NOMO-1 treated with DMSO at 0.1 percent for 48 hours (cell line): ENCODE results near the gene MBTPS1.

Experiments used
- DNase-seq: peaks from one replicate; lab custom pipeline; 2025; ENCODE audit not compliant: unreplicated experiment; lab: John Stamatoyannopoulos, UW

The MBTPS1 gene

GRCh38 chr16:84013787-84014569, 102.8 kb downstream of the MBTPS1 start:
- peak; percentile 51 for DNase-seq

GRCh38 chr16:84009282-84009681, 107.5 kb downstream of the MBTPS1 start:
- no peak for DNase-seq

- no peak for DNase-seq
These were observed 108.8 kb downstream of the MBTPS1 start for GRCh38 chr16:84007965-84008364.

GRCh38 chr16:84007520-84007919, 109.2 kb downstream of the MBTPS1 start:
- DNase-seq = no peak

GRCh38 chr16:84005391-84005790, 111.4 kb downstream of the MBTPS1 start:
- no peak for DNase-seq

GRCh38 chr16:84004442-84004841, 112.3 kb downstream of the MBTPS1 start:
- DNase-seq = no peak
